PC-9 (cell line): ENCODE measurements around the gene RCAN1.

Source experiments
- CTCF ChIP-seq: fragments of 200-600 bp; sonication (generic); conservative IDR thresholded peaks from 2 replicates; pipeline ENCODE4 v1.6.1; 2017; ENCODE audit warnings: mixed run types, antibody characterized with exemption, mild to moderate bottlenecking, moderate library complexity
- EZH2 ChIP-seq: fragments of 200-600 bp; sonication (generic); IDR thresholded peaks from 2 replicates; pipeline ENCODE4 v1.8.0; 2017; ENCODE audit warnings: antibody characterized with exemption, low read depth

DNA sequence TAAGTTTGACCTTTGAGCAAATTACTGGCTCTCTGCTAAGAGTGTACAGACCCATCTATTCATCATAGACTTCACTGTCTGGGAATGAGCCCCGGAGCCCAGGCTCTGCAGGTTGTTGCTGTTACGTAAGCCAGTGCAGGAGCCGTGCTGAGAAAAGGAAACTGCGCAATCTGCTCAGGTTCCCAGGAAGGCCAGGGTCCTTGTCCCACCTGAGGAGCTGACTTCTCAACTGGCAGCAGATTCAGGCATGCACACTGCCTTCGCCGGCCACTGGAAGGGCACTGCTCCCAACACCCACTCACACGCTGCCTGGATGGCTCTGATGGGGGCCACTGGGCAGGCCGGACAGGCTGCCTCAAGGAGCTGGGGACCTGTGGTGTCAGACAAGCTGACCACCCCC is 19.5 kb downstream of the RCAN1 start:
- TF ChIP-seq EZH2 (no peak), CTCF (no peak)
